Activated B cell treated with CpG ODN at 0.5 μM for 24 hours (primary cell): ENCODE measurements around the gene TCEAL3. TPM values are rescaled to one million over a fixed set of nuclear protein-coding genes. Genes with fewer than 3 reads are reported as not detected.
"Not testable (repeated sequence)": the region's sequence is repeated elsewhere in the genome, so short reads cannot be mapped to it uniquely, and the experiment has no call there.

Experiments
- ATAC-seq: fragments of 200-7000 bp; cut with Tn5 transposase; one replicate; pipeline ENCODE4 v1.10.0; 2021; ENCODE audit warnings: low read depth, mild to moderate bottlenecking, moderate library complexity
- CTCF ChIA-PET: fragments of 350-600 bp; sonication (Branson Sonifier 250); formaldehyde crosslinking; loops from one replicate; lab custom pipeline; 2021; ENCODE audit warnings: antibody characterized with exemption; lab: Charles Lee
- POLR2A ChIA-PET: fragments of 350-600 bp; sonication (Branson Sonifier 250); formaldehyde crosslinking; loops from one replicate; lab custom pipeline; 2021; ENCODE audit warnings: antibody characterized with exemption; lab: Charles Lee
- DNase-seq: peaks from one replicate; pipeline ENCODE4 v3.0.0; 2022
- H3K27ac Mint-ChIP-seq: one replicate; pipeline ENCODE4 v1.8.0; 2020; ENCODE audit warnings: mixed read lengths
- H3K27me3 Mint-ChIP-seq: one replicate; pipeline ENCODE4 v1.8.0; 2021; ENCODE audit warnings: mixed read lengths
- H3K36me3 Mint-ChIP-seq: one replicate; pipeline ENCODE4 v1.8.0; 2021; ENCODE audit warnings: low read depth, mixed read lengths
- H3K4me1 Mint-ChIP-seq: one replicate; pipeline ENCODE4 v1.8.0; 2021; ENCODE audit warnings: mixed read lengths
- H3K4me3 Mint-ChIP-seq: one replicate; pipeline ENCODE4 v1.8.0; 2020; ENCODE audit warnings: mild to moderate bottlenecking, mixed read lengths
- H3K9me3 Mint-ChIP-seq: one replicate; pipeline ENCODE4 v1.8.0; 2020; ENCODE audit warnings: mixed read lengths
- intact Hi-C: fragments of 100-400 bp; cut with micrococcal nuclease; formaldehyde crosslinking; loops from one replicate; pipeline ENCODE4 v1.15.1; 2024
- total RNA-seq: library from RNA; stranded (reverse); gene quantifications from 2 replicates; pipeline ENCODE4 v1.2.3, GENCODE V29; 2022
- TF ChIP-seq, protein P1 (sequence below): fragments of 200-600 bp; IDR thresholded peaks from one replicate; pipeline ENCODE4 v1.8.0; 2022; ENCODE audit warnings: antibody characterized with exemption, mild to moderate bottlenecking

Gene TCEAL3
- total RNA-seq, 1 donor from 2014 or later: 8.5 TPM

DNA sequence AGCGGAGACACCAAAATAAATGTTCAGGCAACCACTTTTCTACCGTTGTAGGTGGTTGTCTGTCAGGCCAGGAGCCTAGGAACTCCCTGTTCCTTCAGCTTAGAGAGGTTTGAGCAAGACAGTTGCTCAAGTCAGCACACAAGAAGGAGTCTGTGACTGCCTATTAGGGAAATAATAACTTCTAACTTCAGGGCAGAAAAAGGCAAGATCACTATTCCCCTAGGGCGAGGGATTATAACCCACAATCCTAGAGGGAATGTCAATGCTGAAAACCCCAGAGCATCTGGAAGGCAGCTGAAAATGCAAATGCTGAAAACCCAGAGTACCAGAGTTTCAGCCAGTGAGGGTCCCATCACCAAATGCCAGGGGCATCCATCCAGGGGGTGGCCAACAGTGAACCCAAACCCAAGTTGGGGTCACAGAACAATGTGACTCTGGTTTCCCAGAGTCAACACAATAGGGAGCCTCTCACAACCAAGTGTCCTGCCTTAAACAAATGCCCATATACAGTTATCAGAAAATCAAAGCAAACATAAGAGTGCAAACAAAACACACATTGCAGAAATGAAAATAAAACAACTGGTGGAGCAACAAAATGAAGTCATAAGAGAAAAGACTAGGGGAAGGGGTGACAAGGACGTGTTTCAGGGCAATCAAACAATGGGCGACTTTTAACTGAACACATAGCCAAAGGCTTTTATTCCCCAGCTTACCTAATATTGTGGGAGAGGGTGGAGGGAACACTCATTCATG is 51.1 kb downstream of the TCEAL3 start:
- ChIA-PET CTCF (no interaction called here), POLR2A (no interaction called here)
- TF ChIP-seq, protein P1, sequence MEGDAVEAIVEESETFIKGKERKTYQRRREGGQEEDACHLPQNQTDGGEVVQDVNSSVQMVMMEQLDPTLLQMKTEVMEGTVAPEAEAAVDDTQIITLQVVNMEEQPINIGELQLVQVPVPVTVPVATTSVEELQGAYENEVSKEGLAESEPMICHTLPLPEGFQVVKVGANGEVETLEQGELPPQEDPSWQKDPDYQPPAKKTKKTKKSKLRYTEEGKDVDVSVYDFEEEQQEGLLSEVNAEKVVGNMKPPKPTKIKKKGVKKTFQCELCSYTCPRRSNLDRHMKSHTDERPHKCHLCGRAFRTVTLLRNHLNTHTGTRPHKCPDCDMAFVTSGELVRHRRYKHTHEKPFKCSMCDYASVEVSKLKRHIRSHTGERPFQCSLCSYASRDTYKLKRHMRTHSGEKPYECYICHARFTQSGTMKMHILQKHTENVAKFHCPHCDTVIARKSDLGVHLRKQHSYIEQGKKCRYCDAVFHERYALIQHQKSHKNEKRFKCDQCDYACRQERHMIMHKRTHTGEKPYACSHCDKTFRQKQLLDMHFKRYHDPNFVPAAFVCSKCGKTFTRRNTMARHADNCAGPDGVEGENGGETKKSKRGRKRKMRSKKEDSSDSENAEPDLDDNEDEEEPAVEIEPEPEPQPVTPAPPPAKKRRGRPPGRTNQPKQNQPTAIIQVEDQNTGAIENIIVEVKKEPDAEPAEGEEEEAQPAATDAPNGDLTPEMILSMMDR: no peak

DNA sequence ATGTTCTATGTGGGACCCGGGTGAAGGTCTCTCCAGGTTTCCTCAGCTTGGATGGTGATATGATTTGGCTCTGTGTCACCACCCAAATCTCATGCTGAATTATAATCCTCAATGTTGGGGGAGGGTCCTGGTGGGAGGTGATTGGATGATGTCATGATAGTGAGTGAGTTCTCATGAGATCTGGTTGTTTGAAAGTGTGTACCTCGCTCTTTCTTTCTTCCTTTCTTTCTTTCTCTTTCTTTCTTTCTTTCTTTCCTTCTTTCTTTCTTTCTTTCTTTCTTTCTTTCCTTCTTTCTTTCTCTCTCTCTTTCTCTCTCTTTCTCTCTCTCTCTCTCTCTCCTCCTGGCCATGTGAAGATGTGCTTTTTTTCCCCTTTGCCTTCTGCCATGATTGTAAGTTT is 51.7 kb downstream of the TCEAL3 start:
- H3K27me3 Mint-ChIP-seq, intact Hi-C loops, CTCF ChIA-PET, H3K36me3 Mint-ChIP-seq, H3K4me1 Mint-ChIP-seq, ATAC-seq, H3K27ac Mint-ChIP-seq, H3K4me3 Mint-ChIP-seq, DNase-seq, H3K9me3 Mint-ChIP-seq, POLR2A ChIA-PET: not testable (repeated sequence)

More for the DNA sequence above, 51.1 kb downstream of the TCEAL3 start:
- no peaks in the 10 kb centered on the region for H3K4me1 Mint-ChIP-seq
- no peak overlapping the region for H3K4me3 Mint-ChIP-seq
- no peak for ATAC-seq
- no peak overlapping the region for H3K27ac Mint-ChIP-seq
- no peak for DNase-seq
- H3K9me3 Mint-ChIP-seq: no peaks in the 10 kb centered on the region
- H3K27me3 Mint-ChIP-seq: peaks cover 7% of the 10 kb centered on the region
- intact Hi-C loops: no loop called here
- H3K36me3 Mint-ChIP-seq: no peaks in the 10 kb centered on the region

Other genes starting within 250 kb of the TCEAL3 start
- 0.42 and 0.93 TPM in 2 replicates for gene BEX3, start 231.4 kb upstream of the TCEAL3 start, total RNA-seq
- 0.11 and 0.12 TPM in 2 replicates for gene RAB40A, start 88.5 kb upstream of the TCEAL3 start, total RNA-seq
- 18.0 and 20.0 TPM in 2 replicates for gene TCEAL4, start 22.4 kb upstream of the TCEAL3 start, total RNA-seq
- 10.4 TPM in 2 replicates for gene TCEAL1, start 21.0 kb downstream of the TCEAL3 start, total RNA-seq
- gene MORF4L2, start 78.7 kb downstream of the TCEAL3 start, total RNA-seq: 89.2 and 111 TPM in 2 replicates
- not detected in 2 replicates for gene TMEM31, start 102.9 kb downstream of the TCEAL3 start, total RNA-seq
- not detected in 2 replicates for gene PLP1, start 168.9 kb downstream of the TCEAL3 start, total RNA-seq
- 0.39 and 0.51 TPM in 2 replicates for gene RAB9B, start 224.3 kb downstream of the TCEAL3 start, total RNA-seq